Measurements from ENCODE around the gene FPR3. TPM values are rescaled to one million over a fixed set of nuclear protein-coding genes. Genes with fewer than 3 reads are reported as not detected.

The FPR3 gene
- total RNA-seq, 1 experiment from 2014 or later, result not detected

- Histone ChIP-seq H2BK120ac (ENCODE audit: low read depth, low read length, poor library complexity, severe bottlenecking) (no peak overlapping the region), H2BK5ac (ENCODE audit: insufficient read length, low read length) (no peak overlapping the region), H3K23me2 (ENCODE audit: insufficient read length, low read depth, low read length, poor library complexity, severe bottlenecking) (no peaks in the 10 kb centered on the region), H2AK5ac (ENCODE audit: insufficient read length, low read length) (no peak overlapping the region), H2BK15ac (ENCODE audit: low read depth, low read length) (no peak overlapping the region), H3K4me2 (ENCODE audit: insufficient read depth, insufficient read length, low read length) (no peak overlapping the region), H3K4ac (ENCODE audit: low read depth, low read length) (no peak overlapping the region), H3T11ph (ENCODE audit: low read length) (no peak overlapping the region), H2BK20ac (ENCODE audit: low read depth, low read length, poor library complexity, severe bottlenecking) (no peak overlapping the region), H4K91ac (ENCODE audit: insufficient read length, low read depth, low read length) (no peak overlapping the region), H4K20me1 (ENCODE audit: control insufficient read depth, insufficient read depth, insufficient read length) (no peaks in the 10 kb centered on the region), H3K14ac (ENCODE audit: insufficient read depth, low read length) (no peak overlapping the region), H3K27me3 (ENCODE audit: insufficient read depth, low read length) (no peaks in the 10 kb centered on the region), H4K5ac (ENCODE audit: insufficient read length, low read depth, low read length) (no peak overlapping the region), H3K79me2 (ENCODE audit: insufficient read depth, low read length) (no peaks in the 10 kb centered on the region), H2BK12ac (ENCODE audit: insufficient read length, low read depth, low read length) (no peak overlapping the region), H3K79me1 (ENCODE audit: insufficient read depth, low read depth, low read length, poor library complexity, severe bottlenecking) (no peaks in the 10 kb centered on the region), H3K56ac (ENCODE audit: insufficient read length, low read depth, low read length) (no peak overlapping the region), H2AFZ (ENCODE audit: low read length) (no peak overlapping the region), H3K23ac (ENCODE audit: insufficient read length, low read depth, low read length) (no peak overlapping the region), H3K27ac (ENCODE audit: insufficient read length, low read depth, low read length) (no peak overlapping the region), H3K9ac (ENCODE audit: extremely low read depth, insufficient read length, low read length) (no peak overlapping the region), H3K18ac (ENCODE audit: insufficient read length, low read depth, low read length) (no peak overlapping the region), H3K4me1 (ENCODE audit: insufficient read depth, low read length) (no peaks in the 10 kb centered on the region), H3K9me3 (ENCODE audit: control insufficient read depth, low read depth, low read length) (no peaks in the 10 kb centered on the region), H4K8ac (replicated peaks; ENCODE audit: insufficient read length, low read depth, low read length) (no peak overlapping the region)
- no CpG with 5 or more reads among the region's 4 CpGs for WGBS (ENCODE audit: extremely low coverage, insufficient read length, low lambda C conversion rate)
- Mint-ChIP-seq H3K4me1 (no peaks in the 10 kb centered on the region), H3K9me3 (peaks cover 36 to 88% of the 10 kb centered on the region in 2 experiments), H3K36me3 (ENCODE audit: insufficient read depth in 1 of 3, low read depth in 3 of 3) (peaks cover 0 to 2% (median 0%) of the 10 kb centered on the region in 3 experiments; a peak in 1 of 7 replicates), H3K27ac (no peak overlapping the region), H3K27me3 (ENCODE audit: low read depth) (peaks cover 15% of the 10 kb centered on the region), H3K4me3 (no peak overlapping the region)
- TF ChIP-seq CTCF (conservative IDR thresholded peaks at IDR 0.05), result no peak
- DNase-seq, result no peak
Measured at GRCh38 chr19:51749979-51750378, 45.0 kb upstream of the FPR3 start.

All from H9 (cell line).